BE2C (cell line): ENCODE results near the gene CD300C.

Source experiments
- DNase-seq: peaks from one replicate; pipeline ENCODE4 v3.0.0-alpha.2; 2020
- H3K27me3 ChIP-seq: fragments of 250-450 bp; sonication (Bioruptor Pico); 2 replicates; pipeline ENCODE4 v1.5.1; 2020; ENCODE audit warnings: mild to moderate bottlenecking
- H3K36me3 ChIP-seq: fragments of 250-450 bp; sonication (Bioruptor Pico); 2 replicates; pipeline ENCODE4 v1.5.1; 2020; ENCODE audit warnings: mild to moderate bottlenecking
- H3K4me1 ChIP-seq: fragments of 250-450 bp; sonication (Bioruptor Pico); 2 replicates; pipeline ENCODE4 v1.5.1; 2020
- H3K4me3 ChIP-seq: 2 replicates; pipeline ENCODE4 v1.5.1; 2011; ENCODE audit warnings: low read depth, low read length
- H3K9me3 ChIP-seq: fragments of 250-450 bp; sonication (Bioruptor Pico); 2 replicates; pipeline ENCODE4 v1.5.1; 2020
- CTCF ChIP-seq: IDR thresholded peaks from 2 replicates; pipeline ENCODE4 v1.5.1; 2012; ENCODE audit warnings: mild to moderate bottlenecking, low read depth, low read length

CD300C gene

GRCh38 chr17:74502861-74503260 is 43.1 kb downstream of the CD300C start:
- peaks cover 28% of the 10 kb centered on the region for H3K27me3 ChIP-seq
- H3K4me3 ChIP-seq, result no peak overlapping the region
- no peaks in the 10 kb centered on the region for H3K9me3 ChIP-seq
- no peak for DNase-seq
- H3K36me3 ChIP-seq, result no peaks in the 10 kb centered on the region
- TF ChIP-seq CTCF, result no peak
- H3K4me1 ChIP-seq, result no peaks in the 10 kb centered on the region

GRCh38 chr17:74499992-74500391 is 45.9 kb downstream of the CD300C start:
- H3K4me1 ChIP-seq, result no peaks in the 10 kb centered on the region
- H3K9me3 ChIP-seq, result no peaks in the 10 kb centered on the region
- H3K27me3 ChIP-seq, result peaks cover 23% of the 10 kb centered on the region
- no peak for DNase-seq
- no peak overlapping the region for H3K4me3 ChIP-seq
- H3K36me3 ChIP-seq, result no peaks in the 10 kb centered on the region
- no peak for TF ChIP-seq CTCF

GRCh38 chr17:74497471-74497870 is 48.4 kb downstream of the CD300C start:
- Histone ChIP-seq H3K4me1 (no peaks in the 10 kb centered on the region), H3K36me3 (no peaks in the 10 kb centered on the region), H3K27me3 (peaks cover 20% of the 10 kb centered on the region), H3K9me3 (no peaks in the 10 kb centered on the region), H3K4me3 (no peak overlapping the region)
- no peak for DNase-seq
- TF ChIP-seq CTCF, result no peak

GRCh38 chr17:74493331-74493833 is 52.5 kb downstream of the CD300C start:
- TF ChIP-seq CTCF, result peak; percentile 96
- peak; percentile 71 for DNase-seq
- Histone ChIP-seq H3K4me1 (no peaks in the 10 kb centered on the region), H3K36me3 (no peaks in the 10 kb centered on the region), H3K27me3 (peaks cover 24% of the 10 kb centered on the region), H3K9me3 (no peaks in the 10 kb centered on the region), H3K4me3 (no peak overlapping the region)

- no peak for DNase-seq
- Histone ChIP-seq H3K4me1 (no peaks in the 10 kb centered on the region), H3K9me3 (no peaks in the 10 kb centered on the region), H3K36me3 (no peaks in the 10 kb centered on the region), H3K27me3 (peaks cover 33% of the 10 kb centered on the region), H3K4me3 (no peak overlapping the region)
- no peak for TF ChIP-seq CTCF
Observed at GRCh38 chr17:74491626-74492025, 54.3 kb downstream of the CD300C start.
